K562 (cell line): ENCODE measurements around the gene PSMD13.

Source experiments
- BHLHE40 ChIP-seq: IDR thresholded peaks from 2 replicates; pipeline ENCODE4 v1.6.1; 2011; ENCODE audit warnings: low read length, improper control_type of control experiment
- CHD2 ChIP-seq: IDR thresholded peaks from 2 replicates; pipeline ENCODE4 v1.6.1; 2011; ENCODE audit warnings: low read depth, low read length
- FOXJ3 ChIP-seq: sonication (generic); formaldehyde crosslinking; IDR thresholded peaks from 2 replicates; pipeline ENCODE4 v1.4.0; 2020; ENCODE audit warnings: mild to moderate bottlenecking, missing genetic modification reagents
- HIVEP1 ChIP-seq: fragments of 250-450 bp; sonication (Bioruptor Pico); IDR thresholded peaks from 2 replicates; pipeline ENCODE4 v1.4.0; 2020; ENCODE audit warnings: mild to moderate bottlenecking
- KAT8 ChIP-seq: fragments of 450-650 bp; IDR thresholded peaks from 2 replicates; pipeline ENCODE4 v1.6.1; 2016; ENCODE audit warnings: low read depth, mild to moderate bottlenecking
- POU5F1 ChIP-seq: fragments of 150-350 bp; IDR thresholded peaks from 2 replicates; pipeline ENCODE4 v1.6.1; 2014; ENCODE audit warnings: borderline replicate concordance, low read length, low read depth, mild to moderate bottlenecking; ENCODE audit not compliant: partially characterized antibody
- ZNF133 ChIP-seq: fragments of 250-450 bp; sonication (Bioruptor Pico); IDR thresholded peaks from 2 replicates; pipeline ENCODE4 v1.4.0; 2020; ENCODE audit warnings: mild to moderate bottlenecking
- ZNF217 ChIP-seq: sonication (generic); formaldehyde crosslinking; IDR thresholded peaks from 2 replicates; pipeline ENCODE4 v1.8.0; 2022; ENCODE audit warnings: mild to moderate bottlenecking, missing genetic modification reagents
- TF ChIP-seq, protein P1 (sequence below): fragments of 250-450 bp; sonication (Bioruptor Pico); IDR thresholded peaks from 2 replicates; pipeline ENCODE4 v1.4.0; 2020; ENCODE audit warnings: mild to moderate bottlenecking, moderate library complexity
- TF ChIP-seq, protein P2 (sequence below), 3 experiments: IDR thresholded peaks in 2 of 3; conservative IDR thresholded peaks in 1 of 3; 2 replicates each; pipeline ENCODE4 v1.5.1; 2011 to 2012; ENCODE audit warnings: low read length in 3 of 3, mild to moderate bottlenecking in 3 of 3, control low read depth in 2 of 3, improper control_type of control experiment in 1 of 3, inconsistent platforms in 1 of 3, low read depth in 1 of 3, mixed read lengths in 1 of 3, moderate library complexity in 1 of 3; ENCODE audit not compliant: insufficient read depth in 2 of 3
- TF ChIP-seq, protein P3 (sequence below), 2 experiments: fragments of 250-450 bp in 1 of 2; fragments of 450-650 bp in 1 of 2; sonication (Bioruptor Pico) in 1 of 2; IDR thresholded peaks; 2 replicates each; pipeline versions ENCODE4 v1.6.1 to v1.8.0; 2016 to 2021; ENCODE audit warnings: mild to moderate bottlenecking in 2 of 2, moderate library complexity in 2 of 2, missing compliant biosample characterization in 1 of 2, missing genetic modification characterization in 1 of 2
- TF ChIP-seq, protein P4 (sequence below), 2 experiments: fragments of 450-650 bp; IDR thresholded peaks; 2 replicates each; pipeline ENCODE4 v1.6.1; 2016; ENCODE audit warnings: mild to moderate bottlenecking in 2 of 2, borderline replicate concordance in 1 of 2, low read depth in 1 of 2, moderate library complexity in 1 of 2

DNA sequence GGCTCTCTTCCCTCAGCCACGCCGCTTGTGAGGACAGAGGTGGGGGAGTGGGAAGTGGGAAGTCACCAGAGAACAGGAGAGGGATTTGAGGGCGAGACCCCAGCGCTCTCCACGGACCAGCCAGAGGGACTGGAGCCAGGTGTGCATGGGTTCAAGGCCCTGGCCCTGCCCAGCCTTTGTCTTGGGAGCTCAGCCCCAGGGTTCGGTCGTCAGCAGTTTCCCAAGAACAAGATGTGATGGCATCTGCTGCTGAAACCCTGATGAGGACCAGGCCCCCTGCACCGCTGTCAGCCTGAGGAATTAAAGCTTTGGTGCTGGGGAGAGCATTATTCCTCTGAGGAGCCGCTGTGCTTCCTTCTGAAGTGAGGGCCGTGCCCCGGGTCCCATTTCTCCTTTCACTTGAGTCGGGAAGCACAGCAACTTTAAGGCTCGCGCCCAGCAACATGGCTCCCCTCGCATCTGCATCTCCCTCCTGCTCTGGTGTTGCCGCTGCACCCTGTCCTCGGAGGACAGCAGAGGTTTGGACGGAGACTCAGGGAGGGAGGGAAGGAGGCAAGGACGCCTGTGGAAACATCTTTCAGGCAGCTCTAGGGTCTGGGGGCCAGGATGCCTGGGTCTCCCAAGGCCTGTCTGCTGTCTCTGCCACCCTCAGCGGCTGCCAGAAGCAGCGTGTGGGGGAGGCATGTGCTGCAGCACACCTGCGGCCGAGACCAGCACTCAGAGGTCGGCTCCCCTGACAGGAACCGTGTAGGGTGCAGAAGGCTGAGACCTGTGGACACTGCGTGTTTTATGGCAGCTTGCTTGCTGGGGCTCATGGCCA lies 58.8 kb downstream of the PSMD13 start:
- TF ChIP-seq, protein P1, sequence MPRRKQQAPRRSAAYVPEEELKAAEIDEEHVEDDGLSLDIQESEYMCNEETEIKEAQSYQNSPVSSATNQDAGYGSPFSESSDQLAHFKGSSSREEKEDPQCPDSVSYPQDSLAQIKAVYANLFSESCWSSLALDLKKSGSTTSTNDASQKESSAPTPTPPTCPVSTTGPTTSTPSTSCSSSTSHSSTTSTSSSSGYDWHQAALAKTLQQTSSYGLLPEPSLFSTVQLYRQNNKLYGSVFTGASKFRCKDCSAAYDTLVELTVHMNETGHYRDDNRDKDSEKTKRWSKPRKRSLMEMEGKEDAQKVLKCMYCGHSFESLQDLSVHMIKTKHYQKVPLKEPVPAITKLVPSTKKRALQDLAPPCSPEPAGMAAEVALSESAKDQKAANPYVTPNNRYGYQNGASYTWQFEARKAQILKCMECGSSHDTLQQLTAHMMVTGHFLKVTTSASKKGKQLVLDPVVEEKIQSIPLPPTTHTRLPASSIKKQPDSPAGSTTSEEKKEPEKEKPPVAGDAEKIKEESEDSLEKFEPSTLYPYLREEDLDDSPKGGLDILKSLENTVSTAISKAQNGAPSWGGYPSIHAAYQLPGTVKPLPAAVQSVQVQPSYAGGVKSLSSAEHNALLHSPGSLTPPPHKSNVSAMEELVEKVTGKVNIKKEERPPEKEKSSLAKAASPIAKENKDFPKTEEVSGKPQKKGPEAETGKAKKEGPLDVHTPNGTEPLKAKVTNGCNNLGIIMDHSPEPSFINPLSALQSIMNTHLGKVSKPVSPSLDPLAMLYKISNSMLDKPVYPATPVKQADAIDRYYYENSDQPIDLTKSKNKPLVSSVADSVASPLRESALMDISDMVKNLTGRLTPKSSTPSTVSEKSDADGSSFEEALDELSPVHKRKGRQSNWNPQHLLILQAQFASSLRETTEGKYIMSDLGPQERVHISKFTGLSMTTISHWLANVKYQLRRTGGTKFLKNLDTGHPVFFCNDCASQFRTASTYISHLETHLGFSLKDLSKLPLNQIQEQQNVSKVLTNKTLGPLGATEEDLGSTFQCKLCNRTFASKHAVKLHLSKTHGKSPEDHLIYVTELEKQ (CRISPR knock-in tag): no peak
- TF ChIP-seq, protein P2, sequence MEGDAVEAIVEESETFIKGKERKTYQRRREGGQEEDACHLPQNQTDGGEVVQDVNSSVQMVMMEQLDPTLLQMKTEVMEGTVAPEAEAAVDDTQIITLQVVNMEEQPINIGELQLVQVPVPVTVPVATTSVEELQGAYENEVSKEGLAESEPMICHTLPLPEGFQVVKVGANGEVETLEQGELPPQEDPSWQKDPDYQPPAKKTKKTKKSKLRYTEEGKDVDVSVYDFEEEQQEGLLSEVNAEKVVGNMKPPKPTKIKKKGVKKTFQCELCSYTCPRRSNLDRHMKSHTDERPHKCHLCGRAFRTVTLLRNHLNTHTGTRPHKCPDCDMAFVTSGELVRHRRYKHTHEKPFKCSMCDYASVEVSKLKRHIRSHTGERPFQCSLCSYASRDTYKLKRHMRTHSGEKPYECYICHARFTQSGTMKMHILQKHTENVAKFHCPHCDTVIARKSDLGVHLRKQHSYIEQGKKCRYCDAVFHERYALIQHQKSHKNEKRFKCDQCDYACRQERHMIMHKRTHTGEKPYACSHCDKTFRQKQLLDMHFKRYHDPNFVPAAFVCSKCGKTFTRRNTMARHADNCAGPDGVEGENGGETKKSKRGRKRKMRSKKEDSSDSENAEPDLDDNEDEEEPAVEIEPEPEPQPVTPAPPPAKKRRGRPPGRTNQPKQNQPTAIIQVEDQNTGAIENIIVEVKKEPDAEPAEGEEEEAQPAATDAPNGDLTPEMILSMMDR (IDR thresholded peaks at IDR 0.05 in 2 of 3, conservative IDR thresholded peaks at IDR 0.05 in 1 of 3; ENCODE audit: insufficient read depth in 2 of 3, low read depth in 1 of 3, low read length in 3 of 3): no peak
- no peak for TF ChIP-seq KAT8
- no peak for TF ChIP-seq HIVEP1 (CRISPR knock-in tag)
- TF ChIP-seq, protein P3, sequence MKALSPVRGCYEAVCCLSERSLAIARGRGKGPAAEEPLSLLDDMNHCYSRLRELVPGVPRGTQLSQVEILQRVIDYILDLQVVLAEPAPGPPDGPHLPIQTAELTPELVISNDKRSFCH (CRISPR knock-in tag; IDR thresholded peaks at IDR 0.05): no peak
- TF ChIP-seq, protein P3 (tag; IDR thresholded peaks at IDR 0.05): no peak
- TF ChIP-seq ZNF133 (CRISPR knock-in tag): no peak
- TF ChIP-seq FOXJ3: no peak
- TF ChIP-seq, protein P4, sequence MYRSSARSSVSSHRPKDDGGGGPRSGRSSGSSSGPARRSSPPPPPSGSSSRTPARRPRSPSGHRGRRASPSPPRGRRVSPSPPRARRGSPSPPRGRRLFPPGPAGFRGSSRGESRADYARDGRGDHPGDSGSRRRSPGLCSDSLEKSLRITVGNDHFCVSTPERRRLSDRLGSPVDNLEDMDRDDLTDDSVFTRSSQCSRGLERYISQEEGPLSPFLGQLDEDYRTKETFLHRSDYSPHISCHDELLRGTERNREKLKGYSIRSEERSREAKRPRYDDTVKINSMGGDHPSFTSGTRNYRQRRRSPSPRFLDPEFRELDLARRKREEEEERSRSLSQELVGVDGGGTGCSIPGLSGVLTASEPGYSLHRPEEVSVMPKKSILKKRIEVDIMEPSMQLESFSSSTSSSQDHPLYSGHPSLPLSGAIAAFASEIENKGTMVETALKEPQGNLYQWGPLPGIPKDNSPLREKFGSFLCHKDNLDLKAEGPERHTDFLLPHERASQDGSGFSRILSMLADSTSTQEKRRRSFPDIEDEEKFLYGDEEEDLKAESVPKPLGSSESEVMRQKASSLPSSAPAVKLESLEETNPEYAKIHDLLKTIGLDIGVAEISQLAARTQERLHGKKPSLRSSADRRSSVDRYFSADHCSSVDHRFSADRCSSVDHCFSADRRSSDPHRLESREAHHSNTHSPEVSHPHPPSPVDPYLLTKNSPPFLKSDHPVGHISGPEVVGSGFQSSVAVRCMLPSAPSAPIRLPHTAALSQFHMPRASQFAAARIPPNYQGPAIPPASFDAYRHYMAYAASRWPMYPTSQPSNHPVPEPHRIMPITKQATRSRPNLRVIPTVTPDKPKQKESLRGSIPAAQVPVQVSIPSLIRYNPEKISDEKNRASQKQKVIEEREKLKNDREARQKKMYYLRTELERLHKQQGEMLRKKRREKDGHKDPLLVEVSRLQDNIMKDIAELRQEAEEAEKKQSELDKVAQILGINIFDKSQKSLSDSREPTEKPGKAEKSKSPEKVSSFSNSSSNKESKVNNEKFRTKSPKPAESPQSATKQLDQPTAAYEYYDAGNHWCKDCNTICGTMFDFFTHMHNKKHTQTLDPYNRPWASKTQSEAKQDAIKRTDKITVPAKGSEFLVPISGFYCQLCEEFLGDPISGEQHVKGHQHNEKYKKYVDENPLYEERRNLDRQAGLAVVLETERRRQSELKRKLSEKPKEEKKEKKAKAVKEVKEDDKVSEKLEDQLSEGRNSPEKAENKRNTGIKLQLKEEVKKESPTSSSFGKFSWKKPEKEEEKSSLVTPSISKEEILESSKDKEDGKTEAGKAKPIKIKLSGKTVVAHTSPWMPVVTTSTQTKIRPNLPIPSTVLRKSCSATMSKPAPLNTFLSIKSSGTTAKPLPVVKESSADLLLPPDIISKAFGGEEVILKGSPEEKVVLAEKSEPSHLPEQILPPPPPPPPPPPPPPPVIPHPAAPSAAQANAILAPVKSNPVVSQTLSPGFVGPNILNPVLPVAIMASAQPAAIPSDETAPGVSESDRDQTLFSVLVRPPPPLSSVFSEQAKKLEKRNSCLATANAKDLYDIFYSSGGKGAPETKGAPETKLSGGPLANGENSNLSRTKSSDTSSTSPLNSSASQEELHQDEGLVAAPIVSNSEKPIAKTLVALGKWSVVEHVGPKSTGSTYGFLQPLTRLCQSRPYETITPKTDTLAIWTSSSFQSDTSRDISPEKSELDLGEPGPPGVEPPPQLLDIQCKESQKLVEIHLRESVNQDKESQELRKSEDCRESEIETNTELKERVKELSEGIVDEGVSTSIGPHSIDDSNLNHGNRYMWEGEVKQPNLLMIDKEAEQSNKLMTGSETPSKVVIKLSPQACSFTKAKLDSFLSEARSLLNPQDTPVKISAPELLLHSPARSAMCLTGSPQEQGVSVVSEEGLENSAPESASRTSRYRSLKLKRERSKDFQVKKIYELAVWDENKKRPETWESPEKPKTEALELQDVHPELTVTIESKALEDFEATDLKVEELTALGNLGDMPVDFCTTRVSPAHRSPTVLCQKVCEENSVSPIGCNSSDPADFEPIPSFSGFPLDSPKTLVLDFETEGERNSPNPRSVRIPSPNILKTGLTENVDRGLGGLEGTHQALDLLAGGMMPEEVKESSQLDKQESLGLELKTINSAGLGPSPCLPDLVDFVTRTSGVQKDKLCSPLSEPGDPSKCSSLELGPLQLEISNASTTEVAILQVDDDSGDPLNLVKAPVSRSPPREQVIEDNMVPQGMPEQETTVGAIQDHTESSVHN (IDR thresholded peaks at IDR 0.05; ENCODE audit: borderline replicate concordance in 1 of 2, low read depth in 1 of 2): no peak
- no peak for TF ChIP-seq ZNF217 (CRISPR knock-in tag)
- TF ChIP-seq BHLHE40: no peak
- no peak for TF ChIP-seq CHD2
- no peak for TF ChIP-seq POU5F1
